Transverse colon (tissue), 4 donors: ENCODE results near the gene ASXL2. TPM values are rescaled to one million over a fixed set of nuclear protein-coding genes. Genes with fewer than 3 reads are reported as not detected.

Experiments used
- DNase-seq: peaks from one replicate; pipeline ENCODE4 v3.0.0-alpha.2; 2019
- H3K27ac ChIP-seq, 4 donors: fragments of 200-600 bp; sonication (generic); 2 replicates each; pipeline ENCODE4 v1.5.1; 2016 to 2018; ENCODE audit warnings: inconsistent platforms in 4 of 4
- H3K27me3 ChIP-seq: fragments of 200-600 bp; sonication (generic); 2 replicates; pipeline ENCODE4 v1.5.1; 2017; ENCODE audit warnings: inconsistent platforms
- H3K36me3 ChIP-seq, 4 donors: fragments of 200-600 bp; sonication (generic); 2 replicates each; pipeline ENCODE4 v1.5.1; 2017 to 2019; ENCODE audit warnings: inconsistent platforms in 4 of 4
- H3K4me1 ChIP-seq, 4 donors: fragments of 200-600 bp; sonication (generic); 2 replicates each; pipeline ENCODE4 v1.5.1; 2017 to 2020; ENCODE audit warnings: inconsistent platforms in 4 of 4
- H3K4me3 ChIP-seq, 4 donors: fragments of 200-600 bp; sonication (generic); 1 replicate in 1 of 4; 2 replicates in 3 of 4; pipeline versions ENCODE4 v1.5.1 to v1.6.1; 2017 to 2019; ENCODE audit warnings: inconsistent platforms in 4 of 4
- H3K9me3 ChIP-seq, 2 donors: fragments of 200-600 bp; sonication (generic); 2 replicates each; pipeline ENCODE4 v1.5.1; 2017 to 2019; ENCODE audit warnings: inconsistent platforms in 2 of 2
- CTCF ChIP-seq, 5 experiments: fragments of 200-600 bp in 3 of 5; fragments of 450-650 bp in 2 of 5; sonication (generic) in 3 of 5; IDR thresholded peaks; 1 replicate in 2 of 5; 2 replicates in 3 of 5; pipeline ENCODE4 v1.5.1; 2016 to 2017; ENCODE audit warnings: antibody characterized with exemption in 5 of 5, inconsistent platforms in 3 of 5, mild to moderate bottlenecking in 2 of 5, moderate library complexity in 1 of 5
- EP300 ChIP-seq: sonication (generic); formaldehyde crosslinking; IDR thresholded peaks from one replicate; pipeline ENCODE4 v1.6.1; 2017; ENCODE audit warnings: antibody characterized with exemption, low read depth
- POLR2A ChIP-seq: fragments of 450-650 bp; IDR thresholded peaks from one replicate; pipeline ENCODE4 v1.6.1; 2016; ENCODE audit warnings: antibody characterized with exemption, mild to moderate bottlenecking, moderate library complexity
- POLR2AphosphoS5 ChIP-seq, 3 donors: sonication (generic); formaldehyde crosslinking; IDR thresholded peaks; one replicate each; pipeline ENCODE4 v1.6.1; 2016; ENCODE audit warnings: antibody characterized with exemption in 3 of 3
- WGBS, 2 donors: methylation state at CpG; one replicate each; pipeline ENCODE4 v1.1.5; 2018; ENCODE audit warnings: low coverage in 1 of 2; 5-methylcytosine and 5-hydroxymethylcytosine counted together
- in situ Hi-C, 4 donors: fragments of 200-750 bp; cut with MboI; loops; one replicate each; pipeline versions ENCODE4 v1.15.0 to v1.15.1; 2017; ENCODE audit warnings: low sequenced_read_pairs in 3 of 4, low pct_ligation_motif_present in 1 of 4, low pct_unique_long_range_greater_than_20kb in 1 of 4
- intact Hi-C: fragments of 100-400 bp; cut with DNase I; formaldehyde crosslinking; loops from one replicate; pipeline ENCODE4 v1.15.1; 2023; ENCODE audit warnings: low total_unique reads
- total RNA-seq, 4 donors: library from RNA; depleted of rRNA; stranded (reverse); fragments of >200 nt; gene quantifications; one replicate each; pipeline ENCODE4 v1.1.0, GENCODE V29; 2016

ASXL2 gene
- total RNA-seq, 4 donors from 2014 or later = 17.3 to 36.6 (median 23.3) TPM

- Histone ChIP-seq H3K27ac (no peak overlapping the region), H3K9me3 (no peaks in the 10 kb centered on the region), H3K4me1 (no peaks in the 10 kb centered on the region), H3K36me3 (no peaks in the 10 kb centered on the region), H3K4me3 (no peak overlapping the region), H3K27me3 (no peaks in the 10 kb centered on the region)
- no peak for DNase-seq
- whole genome bisulfite sequencing, 2 donors = 81 to 85% methylated on average over 8 to 9 of the region's 9 CpGs
- TF ChIP-seq POLR2AphosphoS5 (IDR thresholded peaks at IDR 0.05) (no peak), EP300 (no peak), POLR2A (no peak), CTCF (IDR thresholded peaks at IDR 0.05) (no peak)
- intact Hi-C loops = no loop called here
- in situ Hi-C loops = no loop called here
These were observed 56.8 kb downstream of the ASXL2 start for GRCh38 chr2:25821225-25822056.

GRCh38 chr2:25819597-25820039 lies 58.7 kb downstream of the ASXL2 start:
- intact Hi-C loops = no loop called here
- Histone ChIP-seq H3K36me3 (no peaks in the 10 kb centered on the region), H3K4me1 (no peaks in the 10 kb centered on the region), H3K27ac (no peak overlapping the region), H3K9me3 (no peaks in the 10 kb centered on the region), H3K4me3 (no peak overlapping the region), H3K27me3 (no peaks in the 10 kb centered on the region)
- no peak for TF ChIP-seq EP300
- no peak for TF ChIP-seq POLR2A
- TF ChIP-seq CTCF (IDR thresholded peaks at IDR 0.05) = no peak
- no peak for TF ChIP-seq POLR2AphosphoS5 (IDR thresholded peaks at IDR 0.05)
- in situ Hi-C loops = no loop called here
- DNase-seq = no peak

GRCh38 chr2:25817630-25818029 lies 60.7 kb downstream of the ASXL2 start:
- no peak for DNase-seq
- no peak for TF ChIP-seq POLR2AphosphoS5 (IDR thresholded peaks at IDR 0.05)
- no peak for TF ChIP-seq CTCF (IDR thresholded peaks at IDR 0.05)
- no peak for TF ChIP-seq POLR2A
- TF ChIP-seq EP300 = no peak
- H3K4me1 ChIP-seq = no peaks in the 10 kb centered on the region
- H3K9me3 ChIP-seq = no peaks in the 10 kb centered on the region
- no peak overlapping the region for H3K4me3 ChIP-seq
- no peak overlapping the region for H3K27ac ChIP-seq
- intact Hi-C loops = no loop called here
- no peaks in the 10 kb centered on the region for H3K27me3 ChIP-seq
- no peaks in the 10 kb centered on the region for H3K36me3 ChIP-seq
- in situ Hi-C loops = no loop called here

GRCh38 chr2:25817006-25817405 lies 61.3 kb downstream of the ASXL2 start:
- in situ Hi-C loops = no loop called here
- H3K9me3 ChIP-seq = no peaks in the 10 kb centered on the region
- TF ChIP-seq EP300 = no peak
- no peak for TF ChIP-seq POLR2AphosphoS5 (IDR thresholded peaks at IDR 0.05)
- no peak for TF ChIP-seq CTCF (IDR thresholded peaks at IDR 0.05)
- no peak for TF ChIP-seq POLR2A
- no peaks in the 10 kb centered on the region for H3K27me3 ChIP-seq
- no peaks in the 10 kb centered on the region for H3K36me3 ChIP-seq
- H3K4me3 ChIP-seq = no peak overlapping the region
- H3K4me1 ChIP-seq = no peaks in the 10 kb centered on the region
- intact Hi-C loops = no loop called here
- WGBS, 2 donors = 76 to 84% methylated on average over 3 of the region's 3 CpGs
- H3K27ac ChIP-seq = no peak overlapping the region
- DNase-seq = no peak
